Ishikawa (cell line): Measurements from ENCODE around the gene ACTR1A.

Source experiments
- NFIC ChIP-seq: IDR thresholded peaks from 2 replicates; pipeline ENCODE4 v1.6.1; 2012
- RAD21 ChIP-seq: IDR thresholded peaks from 2 replicates; pipeline ENCODE4 v1.6.1; 2012; ENCODE audit warnings: low read depth
- TEAD4 ChIP-seq: IDR thresholded peaks from 2 replicates; pipeline ENCODE4 v1.6.1; 2012

DNA sequence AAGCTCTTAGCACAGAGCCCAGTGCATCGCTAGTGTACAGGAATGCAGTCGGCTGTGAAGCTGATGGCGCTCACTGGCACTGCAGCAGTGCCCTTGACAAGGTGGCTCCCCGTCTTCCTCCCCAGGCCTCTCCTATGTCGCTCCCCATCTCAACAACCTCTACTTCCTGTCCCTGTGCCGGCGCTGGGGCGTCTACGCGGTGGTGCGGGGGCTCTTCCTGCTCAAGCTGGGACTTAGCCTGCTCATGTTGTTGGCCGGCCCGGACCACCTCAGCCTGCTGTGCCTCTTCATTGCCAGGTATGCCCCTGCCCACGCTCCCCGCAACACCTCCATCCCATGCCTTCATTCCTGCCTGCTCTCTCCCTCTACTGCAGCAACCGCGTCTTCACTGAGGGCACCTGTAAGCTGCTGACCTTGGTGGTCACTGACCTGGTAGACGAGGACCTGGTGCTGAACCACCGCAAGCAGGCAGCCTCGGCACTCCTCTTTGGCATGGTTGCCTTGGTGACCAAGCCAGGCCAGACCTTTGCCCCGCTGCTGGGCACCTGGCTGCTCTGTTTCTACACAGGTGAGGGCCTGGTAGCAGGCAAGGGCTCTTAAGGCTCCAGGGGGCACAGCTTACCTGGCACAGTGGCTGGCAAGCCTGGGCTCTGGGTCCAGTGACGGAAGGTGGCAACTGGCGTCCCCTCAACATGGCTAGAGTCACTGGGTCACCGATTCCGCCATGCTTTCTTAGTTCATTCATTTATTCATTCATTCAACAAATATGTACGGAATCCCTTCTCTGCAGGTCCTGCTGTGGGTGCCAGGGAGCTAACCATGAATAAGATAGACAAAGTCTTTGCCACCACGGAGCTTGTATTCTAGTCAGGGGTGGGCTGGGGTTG, 28.8 kb downstream of the ACTR1A start:
- no peak for TF ChIP-seq NFIC
- TF ChIP-seq RAD21, result no peak
- no peak for TF ChIP-seq TEAD4
